K562 (cell line): Measurements from ENCODE around the gene SEPTIN12. TPM values are rescaled to one million over a fixed set of nuclear protein-coding genes. Genes with fewer than 3 reads are reported as not detected.

Experiments used
- ATAC-seq: fragments of 200-7000 bp; cut with Tn5 transposase; 3 replicates; pipeline ENCODE4 v1.9.1; 2020; ENCODE audit warnings: moderate library complexity
- BruUV-seq: library from RNA; stranded (reverse); fragments of 400-500 nt; replicated peaks from 2 replicates; lab custom pipeline; 2021; lab: Mats Ljungman, UMichigan
- CTCF ChIA-PET: fragments of 300-600 bp; formaldehyde crosslinking; extraction: SDS; loops from one replicate; lab custom pipeline; 2021; ENCODE audit warnings: low intra/inter-chr PET ratio; lab: Yijun Ruan, JAX
- POLR2A ChIA-PET: fragments of 300-600, 350-650 bp; sonication (Branson Sonifier 250); formaldehyde crosslinking; extraction: SDS; loops from one replicate; lab custom pipeline; 2021; ENCODE audit warnings: antibody characterized with exemption, inconsistent platforms; lab: Yijun Ruan, JAX
- DNase-seq, 4 experiments: peaks; one replicate each; pipeline versions ENCODE4 v3.0.0 to v3.0.0-alpha.2; 2011 to 2018; ENCODE audit warnings: low spot score in 3 of 4, mixed read lengths in 3 of 4; ENCODE audit errors: extremely low read depth in 1 of 4
- FAIRE-seq: peaks from 2 replicates; lab custom pipeline; 2011; peaks lifted over from hg19 to GRCh38; lab: Jason Lieb, UNC
- H2AFZ ChIP-seq: 2 replicates; pipeline ENCODE4 v1.6.0; 2011; ENCODE audit warnings: low read depth, low read length, control low read depth, inconsistent platforms
- H3K27ac ChIP-seq: fragments of 200-600 bp; 3 replicates; pipeline ENCODE4 v1.8.0; 2011; ENCODE audit warnings: low read depth, mild to moderate bottlenecking, control low read depth, inconsistent platforms, low read length, moderate library complexity, mixed read lengths; ENCODE audit errors: extremely low read depth
- H3K27me3 ChIP-seq, 2 experiments: fragments of 300-600 bp in 1 of 2; 2 replicates in 1 of 2; 3 replicates in 1 of 2; pipeline versions ENCODE4 v1.6.0 to v1.8.0; 2011; ENCODE audit warnings: inconsistent platforms in 2 of 2, low read length in 2 of 2, mild to moderate bottlenecking in 1 of 2, mixed read lengths in 1 of 2, moderate library complexity in 1 of 2; ENCODE audit not compliant: control insufficient read depth in 2 of 2, insufficient read depth in 2 of 2
- H3K36me3 ChIP-seq: fragments of 300-600 bp; 3 replicates; pipeline ENCODE4 v1.8.0; 2011; ENCODE audit warnings: mild to moderate bottlenecking, low read length, inconsistent platforms; ENCODE audit not compliant: control insufficient read depth, insufficient read depth
- H3K4me1 ChIP-seq, 2 experiments: fragments of 200-600 bp in 1 of 2; replicated peaks in 1 of 2; 2 replicates in 1 of 2; 3 replicates in 1 of 2; pipeline versions ENCODE4 v1.5.1 to v1.8.0; 2011; ENCODE audit warnings: inconsistent platforms in 2 of 2, low read length in 2 of 2, mild to moderate bottlenecking in 1 of 2, mixed read lengths in 1 of 2, moderate library complexity in 1 of 2; ENCODE audit not compliant: control insufficient read depth in 2 of 2, insufficient read depth in 2 of 2
- H3K4me2 ChIP-seq: 2 replicates; pipeline ENCODE4 v1.6.1; 2011; ENCODE audit warnings: low read length, control low read depth, inconsistent platforms, mixed read lengths; ENCODE audit not compliant: insufficient read depth
- H3K4me3 ChIP-seq: fragments of 200-600 bp; sonication (generic), shearing (Covaris generic); 2 replicates; pipeline ENCODE4 v1.5.1; 2016; ENCODE audit warnings: control low read depth, inconsistent platforms
- H3K79me2 ChIP-seq: fragments of 200-600 bp; 3 replicates; pipeline ENCODE4 v1.8.0; 2011; ENCODE audit warnings: low read length, inconsistent platforms; ENCODE audit not compliant: control insufficient read depth, insufficient read depth
- H3K9ac ChIP-seq, 2 experiments: 2 replicates each; pipeline versions ENCODE4 v1.6.0 to v1.6.1; 2011; ENCODE audit warnings: low read depth in 2 of 2, low read length in 2 of 2, control low read depth in 1 of 2, inconsistent platforms in 1 of 2, mild to moderate bottlenecking in 1 of 2, mixed read lengths in 1 of 2; ENCODE audit not compliant: insufficient read depth in 1 of 2
- H3K9me1 ChIP-seq: one replicate; pipeline ENCODE4 v1.6.0; 2011; ENCODE audit warnings: inconsistent platforms, mild to moderate bottlenecking, low read length, moderate library complexity; ENCODE audit not compliant: control insufficient read depth, insufficient read depth
- H3K9me3 ChIP-seq: replicated peaks from 2 replicates; pipeline ENCODE4 v1.5.1; 2011; ENCODE audit warnings: low read depth, low read length, inconsistent platforms; ENCODE audit not compliant: control insufficient read depth, insufficient read depth
- H4K20me1 ChIP-seq: replicated peaks from 2 replicates; pipeline ENCODE4 v1.6.1; 2011; ENCODE audit warnings: low read length, inconsistent platforms, mixed read lengths; ENCODE audit not compliant: control insufficient read depth, insufficient read depth
- BRD4 ChIP-seq: fragments of 200-600 bp; sonication (generic); IDR thresholded peaks from 2 replicates; pipeline ENCODE4 v1.6.1; 2017; ENCODE audit warnings: inconsistent platforms
- FOS ChIP-seq: IDR thresholded peaks from 3 replicates; pipeline ENCODE4 v1.6.1; 2011; ENCODE audit not compliant: insufficient read length; ENCODE audit errors: extremely low read depth
- FOSL1 ChIP-seq: fragments of 200-800 bp; sonication (Bioruptor generic); conservative IDR thresholded peaks from 2 replicates; pipeline ENCODE4 v1.6.1; 2016; ENCODE audit warnings: missing genetic modification characterization, missing compliant biosample characterization
- KAT7 ChIP-seq: sonication (generic); formaldehyde crosslinking; IDR thresholded peaks from 2 replicates; pipeline ENCODE4 v1.8.0; 2022; ENCODE audit warnings: missing genetic modification reagents, mild to moderate bottlenecking, borderline replicate concordance
- MIER1 ChIP-seq: fragments of 450-650 bp; IDR thresholded peaks from 2 replicates; pipeline ENCODE4 v1.6.1; 2016; ENCODE audit warnings: antibody characterized with exemption, mild to moderate bottlenecking, low read depth
- NFATC3 ChIP-seq: fragments of 450-650 bp; IDR thresholded peaks from 2 replicates; pipeline ENCODE4 v1.6.1; 2017; ENCODE audit warnings: mild to moderate bottlenecking
- RBM14 ChIP-seq: fragments of 200-400 bp; formaldehyde crosslinking; IDR thresholded peaks from 2 replicates; pipeline ENCODE4 v1.6.1; 2018; ENCODE audit warnings: low read depth, mild to moderate bottlenecking, low read length, moderate library complexity, borderline replicate concordance; ENCODE audit not compliant: insufficient read depth
- SLC30A9 ChIP-seq: fragments of 250-450 bp; sonication (Bioruptor Pico); IDR thresholded peaks from 2 replicates; pipeline ENCODE4 v1.8.0; 2022; ENCODE audit warnings: mild to moderate bottlenecking, moderate library complexity
- SPI1 ChIP-seq: IDR thresholded peaks from 2 replicates; pipeline ENCODE4 v1.6.1; 2011; ENCODE audit warnings: low read depth, low read length, control low read depth, borderline replicate concordance
- WGBS: fragments of 100-300 bp; shearing (Covaris generic); methylation state at CpG from one replicate; pipeline ENCODE4 v1.1.6; 2016; ENCODE audit warnings: low coverage, mixed read lengths; ENCODE audit not compliant: insufficient coverage; ENCODE audit errors: missing lambda C conversion rate; 5-methylcytosine and 5-hydroxymethylcytosine counted together
- in situ Hi-C: fragments of 300-500 bp; cut with MboI; formaldehyde crosslinking; loops from 4 replicates; pipeline ENCODE4 v1.15.0; 2018; ENCODE audit warnings: inconsistent platforms, mixed read lengths
- intact Hi-C: fragments of 100-400 bp; cut with micrococcal nuclease; formaldehyde crosslinking; loops from 2 replicates; pipeline ENCODE4 v1.14.2; 2022
- polyA plus RNA-seq, 8 experiments: library from polyadenylated mRNA; depleted of rRNA in 4 of 8; stranded (reverse) in 5 of 8; unstranded in 3 of 8; fragments of >200 nt; fragmentation: Nextera tagmentation in 2 of 8; fragmentation: Illumina TruSeq in 1 of 8; extraction: Ambion mirVana in 2 of 8; extraction: Trizol in 1 of 8; gene quantifications; 2 replicates each; pipeline versions ENCODE4 v1.2.1 to v1.2.3, GENCODE V29; 2011 to 2014; ENCODE audit warnings: inconsistent platforms in 1 of 8, missing spikeins in 1 of 8
- total RNA-seq, 7 experiments: library from RNA; depleted of rRNA in 6 of 7; stranded (reverse); fragments of >200 nt in 6 of 7; fragmentation: Illumina TruSeq in 2 of 7; extraction: Trizol in 2 of 7; gene quantifications; 2 replicates each; pipeline versions ENCODE4 v1.2.1 to v1.2.3, GENCODE V29; 2011 to 2021; ENCODE audit warnings: low replicate concordance in 1 of 7
- TF ChIP-seq, protein P1 (sequence below): fragments of 450-650 bp; IDR thresholded peaks from 2 replicates; pipeline ENCODE4 v1.6.1; 2016; ENCODE audit warnings: antibody characterized with exemption
- TF ChIP-seq, protein P2 (sequence below): fragments of 450-650 bp; IDR thresholded peaks from 2 replicates; pipeline ENCODE4 v1.6.1; 2018; ENCODE audit not compliant: partially characterized antibody

Gene SEPTIN12
- total and polyA plus RNA-seq, 9 of the 15 experiments (the other 6 are each of a cell fraction or from before 2014, with no cell fraction given), result not detected

DNA sequence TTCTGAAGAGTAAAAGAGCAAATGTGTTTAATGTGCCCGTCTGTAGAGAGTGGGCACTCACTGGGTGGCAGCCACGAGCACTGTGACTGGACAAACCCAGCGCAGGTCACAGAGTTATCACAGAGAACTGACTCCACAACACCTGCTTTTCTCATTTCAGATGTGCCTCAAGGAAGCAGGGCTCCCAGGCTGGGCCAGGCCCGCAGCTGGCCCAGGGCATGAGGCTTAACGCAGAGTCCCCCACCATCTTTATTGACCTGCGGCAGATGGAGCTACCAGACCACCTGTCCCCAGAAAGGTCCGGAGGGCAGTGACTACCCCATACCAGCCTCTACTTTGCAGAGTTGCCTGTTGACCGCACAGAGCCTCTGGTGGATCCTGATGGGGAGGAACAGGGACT, 41.9 kb downstream of the SEPTIN12 start:
- Histone ChIP-seq H3K9me3 (no peaks in the 10 kb centered on the region), H3K4me1 (peaks cover 0 to 28% of the 10 kb centered on the region in 2 experiments; a peak in 2 of 5 replicates), H3K36me3 (peaks cover 8% of the 10 kb centered on the region; the same call in 1 of the 3 replicates), H3K9me1 (no peaks in the 10 kb centered on the region), H3K27me3 (no peaks in the 10 kb centered on the region), H2AFZ (no peak overlapping the region), H3K27ac (no peak overlapping the region)
- FAIRE-seq (no peak), DNase-seq (no peak)
- 75% methylated on average over 8 of the region's 8 CpGs for WGBS
- intact Hi-C loops, result no loop called here
- BruUV-seq, result no TSS peak
- POLR2A ChIA-PET, result no interaction called here
- TF ChIP-seq SLC30A9 (no peak), KAT7 (CRISPR knock-in tag) (no peak)
- TF ChIP-seq, all 486 proteins: peak for 0
- ATAC-seq, result no peak
- Histone ChIP-seq H3K4me2 (no peak overlapping the region), H3K79me2 (no peaks in the 10 kb centered on the region), H3K4me3 (no peak overlapping the region), H4K20me1 (no peaks in the 10 kb centered on the region), H3K9ac (peak overlapping the region in 1 of 2 experiments; percentile 57; a peak in 1 of 4 replicates)
- in situ Hi-C loops, result no loop called here
- CTCF ChIA-PET, result no interaction called here

DNA sequence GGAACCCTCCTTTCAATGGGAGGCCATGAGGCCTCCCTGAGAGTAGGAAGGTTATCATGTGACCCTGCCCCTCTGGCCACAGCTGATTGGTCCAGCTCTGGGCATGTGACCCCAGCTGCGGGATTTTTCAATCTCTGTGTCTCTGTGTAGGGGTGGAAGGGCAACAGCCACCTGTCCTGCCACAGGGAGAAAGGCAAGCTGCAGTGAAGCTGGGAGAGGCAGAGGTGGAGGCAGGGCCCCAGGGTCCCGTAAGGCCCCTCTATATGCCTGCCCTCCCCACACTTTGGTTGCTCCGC, 42.9 kb downstream of the SEPTIN12 start:
- in situ Hi-C loops, result no loop called here
- 67% methylated on average over 3 of the region's 3 CpGs for WGBS
- TF ChIP-seq NFATC3 (no peak), BRD4 (no peak), RBM14 (no peak), FOSL1 (tag) (no peak), MIER1 (no peak), FOS (no peak), SPI1 (no peak)
- TF ChIP-seq, protein P1, sequence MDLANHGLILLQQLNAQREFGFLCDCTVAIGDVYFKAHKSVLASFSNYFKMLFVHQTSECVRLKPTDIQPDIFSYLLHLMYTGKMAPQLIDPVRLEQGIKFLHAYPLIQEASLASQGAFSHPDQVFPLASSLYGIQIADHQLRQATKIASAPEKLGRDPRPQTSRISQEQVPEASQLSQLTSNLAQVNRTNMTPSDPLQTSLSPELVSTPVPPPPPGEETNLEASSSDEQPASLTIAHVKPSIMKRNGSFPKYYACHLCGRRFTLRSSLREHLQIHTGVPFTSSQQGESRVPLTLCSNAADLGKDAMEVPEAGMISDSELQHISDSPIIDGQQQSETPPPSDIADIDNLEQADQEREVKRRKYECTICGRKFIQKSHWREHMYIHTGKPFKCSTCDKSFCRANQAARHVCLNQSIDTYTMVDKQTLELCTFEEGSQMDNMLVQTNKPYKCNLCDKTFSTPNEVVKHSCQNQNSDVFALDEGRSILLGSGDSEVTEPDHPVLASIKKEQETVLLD, result no peak
- TF ChIP-seq, protein P2, sequence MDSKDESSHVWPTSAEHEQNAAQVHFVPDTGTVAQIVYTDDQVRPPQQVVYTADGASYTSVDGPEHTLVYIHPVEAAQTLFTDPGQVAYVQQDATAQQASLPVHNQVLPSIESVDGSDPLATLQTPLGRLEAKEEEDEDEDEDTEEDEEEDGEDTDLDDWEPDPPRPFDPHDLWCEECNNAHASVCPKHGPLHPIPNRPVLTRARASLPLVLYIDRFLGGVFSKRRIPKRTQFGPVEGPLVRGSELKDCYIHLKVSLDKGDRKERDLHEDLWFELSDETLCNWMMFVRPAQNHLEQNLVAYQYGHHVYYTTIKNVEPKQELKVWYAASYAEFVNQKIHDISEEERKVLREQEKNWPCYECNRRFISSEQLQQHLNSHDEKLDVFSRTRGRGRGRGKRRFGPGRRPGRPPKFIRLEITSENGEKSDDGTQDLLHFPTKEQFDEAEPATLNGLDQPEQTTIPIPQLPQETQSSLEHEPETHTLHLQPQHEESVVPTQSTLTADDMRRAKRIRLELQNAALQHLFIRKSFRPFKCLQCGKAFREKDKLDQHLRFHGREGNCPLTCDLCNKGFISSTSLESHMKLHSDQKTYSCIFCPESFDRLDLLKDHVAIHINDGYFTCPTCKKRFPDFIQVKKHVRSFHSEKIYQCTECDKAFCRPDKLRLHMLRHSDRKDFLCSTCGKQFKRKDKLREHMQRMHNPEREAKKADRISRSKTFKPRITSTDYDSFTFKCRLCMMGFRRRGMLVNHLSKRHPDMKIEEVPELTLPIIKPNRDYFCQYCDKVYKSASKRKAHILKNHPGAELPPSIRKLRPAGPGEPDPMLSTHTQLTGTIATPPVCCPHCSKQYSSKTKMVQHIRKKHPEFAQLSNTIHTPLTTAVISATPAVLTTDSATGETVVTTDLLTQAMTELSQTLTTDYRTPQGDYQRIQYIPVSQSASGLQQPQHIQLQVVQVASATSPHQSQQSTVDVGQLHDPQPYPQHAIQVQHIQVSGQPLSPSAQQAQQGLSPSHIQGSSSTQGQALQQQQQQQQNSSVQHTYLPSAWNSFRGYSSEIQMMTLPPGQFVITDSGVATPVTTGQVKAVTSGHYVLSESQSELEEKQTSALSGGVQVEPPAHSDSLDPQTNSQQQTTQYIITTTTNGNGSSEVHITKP, result peak; percentile 23

More for the DNA sequence above, 42.9 kb downstream of the SEPTIN12 start:
- ATAC-seq, result peak; percentile 70
- no peak overlapping the region for H2AFZ ChIP-seq
- H3K9ac ChIP-seq, result peak overlapping the region in 1 of 2 experiments; percentile 4; a peak in 1 of 4 replicates
- no peak overlapping the region for H3K27ac ChIP-seq
- 0 out of 3 replicates have a peak, but pooled peaks cover under 1% of the 10 kb centered on the region for H3K36me3 ChIP-seq
- H3K4me3 ChIP-seq, result no peak overlapping the region
- no peaks in the 10 kb centered on the region for H3K79me2 ChIP-seq
- no peaks in the 10 kb centered on the region for H3K27me3 ChIP-seq
- H3K9me3 ChIP-seq, result no peaks in the 10 kb centered on the region
- ChIA-PET POLR2A (interaction anchor here (0.6 kb wide), 1 partner anchor 53 kb away, joined by 3 read pairs; no protein-coding TSS in a partner anchor), CTCF (no interaction called here)
- peaks cover 0 to 28% of the 10 kb centered on the region in 2 experiments; a peak in 2 of 5 replicates for H3K4me1 ChIP-seq
- no peak for FAIRE-seq
- no peaks in the 10 kb centered on the region for H4K20me1 ChIP-seq
- no TSS peak for BruUV-seq
- no peak overlapping the region for H3K4me2 ChIP-seq
- intact Hi-C loops, result no loop called here
- H3K9me1 ChIP-seq, result no peaks in the 10 kb centered on the region
- DNase-seq, result peak; percentile 41 to 73 (median 60)
